NCI-H446 (cell line): ENCODE results near the gene BATF3.
A peak's percentile ranks its signal among the peaks of the same experiment; 100 is the strongest.
"Not testable (repeated sequence)": the region's sequence is repeated elsewhere in the genome, so short reads cannot be mapped to it uniquely, and the experiment has no call there.

Source experiments
- DNase-seq, 2 experiments: peaks; one replicate each; lab custom pipeline; 2025; lab: John Stamatoyannopoulos, UW

BATF3 gene

DNA sequence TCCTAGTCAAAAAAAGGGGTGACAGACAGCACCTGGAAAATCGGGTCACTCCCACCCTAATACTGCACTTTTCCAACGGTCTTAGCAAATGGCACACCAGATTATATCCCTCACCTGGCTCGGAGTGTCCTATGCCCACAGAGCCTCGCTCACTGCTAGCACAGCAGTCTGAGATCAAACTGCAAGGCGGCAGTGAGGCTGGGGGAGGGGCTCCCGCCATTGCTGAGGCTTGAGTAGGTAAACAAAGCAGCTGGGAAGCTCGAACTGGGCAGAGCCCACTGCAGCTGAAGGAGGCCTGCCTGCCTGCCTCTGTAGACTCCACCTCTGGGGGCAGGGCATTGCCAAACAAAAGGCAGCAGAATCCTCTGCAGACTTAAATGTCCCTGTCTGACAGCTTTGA is 41.4 kb downstream of the BATF3 start:
- DNase-seq, result not testable (repeated sequence)

- no peak for DNase-seq
Measured at GRCh38 chr1:212656730-212657129, 42.9 kb downstream of the BATF3 start.

GRCh38 chr1:212655668-212656440 is 43.8 kb downstream of the BATF3 start:
- DNase-seq, result no peak

- DNase-seq, result no peak
Measured at GRCh38 chr1:212652609-212653008, 47.0 kb downstream of the BATF3 start.

- no peak for DNase-seq
Measured at GRCh38 chr1:212651977-212652376, 47.7 kb downstream of the BATF3 start.

GRCh38 chr1:212651521-212651920 is 48.1 kb downstream of the BATF3 start:
- DNase-seq, result peak in 1 of 2 experiments; percentile 76

GRCh38 chr1:212650228-212650627 is 49.4 kb downstream of the BATF3 start:
- no peak for DNase-seq

DNA sequence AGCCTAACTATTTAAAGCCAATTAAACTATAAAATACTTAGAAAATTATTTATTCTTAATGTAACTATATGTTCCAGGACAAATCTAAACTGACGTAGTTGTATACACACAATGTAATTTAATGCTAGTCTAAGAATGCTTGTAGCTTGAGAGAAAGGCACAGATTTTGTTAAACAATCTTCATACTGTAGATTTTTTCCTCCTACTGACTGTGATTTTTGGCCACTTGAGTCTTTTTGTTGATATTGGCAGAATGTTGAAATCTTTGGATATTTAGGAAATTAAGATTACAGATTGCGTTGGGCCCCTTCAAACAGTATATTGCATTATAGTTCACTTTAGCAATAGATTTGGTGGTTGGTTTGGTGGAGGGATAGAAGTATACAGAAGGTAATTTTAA is 50.6 kb downstream of the BATF3 start:
- no peak for DNase-seq

DNA sequence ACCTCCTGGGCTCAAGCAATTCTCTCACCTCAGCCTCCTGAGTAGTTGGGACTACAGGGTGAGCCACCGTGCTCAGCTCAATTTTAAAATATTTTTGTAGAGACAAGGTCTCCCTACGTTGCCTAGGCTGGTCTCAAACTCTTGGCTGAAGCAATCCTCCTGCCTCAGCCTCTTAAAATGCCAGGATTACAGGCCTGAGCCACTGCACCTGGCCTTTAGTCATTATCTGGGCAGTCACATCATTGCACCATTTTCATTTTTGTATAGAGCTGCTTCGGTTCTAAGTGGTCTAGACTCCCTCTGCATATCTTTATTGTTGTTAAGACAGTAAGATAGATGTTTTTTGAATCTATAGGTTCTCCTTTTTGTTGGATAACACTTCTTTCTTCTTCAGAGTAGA is 51.2 kb downstream of the BATF3 start:
- DNase-seq, result no peak

- DNase-seq, result no peak
Measured at GRCh38 chr1:212647004-212647403, 52.6 kb downstream of the BATF3 start.

GRCh38 chr1:212646588-212646987 is 53.1 kb downstream of the BATF3 start:
- no peak for DNase-seq

DNA sequence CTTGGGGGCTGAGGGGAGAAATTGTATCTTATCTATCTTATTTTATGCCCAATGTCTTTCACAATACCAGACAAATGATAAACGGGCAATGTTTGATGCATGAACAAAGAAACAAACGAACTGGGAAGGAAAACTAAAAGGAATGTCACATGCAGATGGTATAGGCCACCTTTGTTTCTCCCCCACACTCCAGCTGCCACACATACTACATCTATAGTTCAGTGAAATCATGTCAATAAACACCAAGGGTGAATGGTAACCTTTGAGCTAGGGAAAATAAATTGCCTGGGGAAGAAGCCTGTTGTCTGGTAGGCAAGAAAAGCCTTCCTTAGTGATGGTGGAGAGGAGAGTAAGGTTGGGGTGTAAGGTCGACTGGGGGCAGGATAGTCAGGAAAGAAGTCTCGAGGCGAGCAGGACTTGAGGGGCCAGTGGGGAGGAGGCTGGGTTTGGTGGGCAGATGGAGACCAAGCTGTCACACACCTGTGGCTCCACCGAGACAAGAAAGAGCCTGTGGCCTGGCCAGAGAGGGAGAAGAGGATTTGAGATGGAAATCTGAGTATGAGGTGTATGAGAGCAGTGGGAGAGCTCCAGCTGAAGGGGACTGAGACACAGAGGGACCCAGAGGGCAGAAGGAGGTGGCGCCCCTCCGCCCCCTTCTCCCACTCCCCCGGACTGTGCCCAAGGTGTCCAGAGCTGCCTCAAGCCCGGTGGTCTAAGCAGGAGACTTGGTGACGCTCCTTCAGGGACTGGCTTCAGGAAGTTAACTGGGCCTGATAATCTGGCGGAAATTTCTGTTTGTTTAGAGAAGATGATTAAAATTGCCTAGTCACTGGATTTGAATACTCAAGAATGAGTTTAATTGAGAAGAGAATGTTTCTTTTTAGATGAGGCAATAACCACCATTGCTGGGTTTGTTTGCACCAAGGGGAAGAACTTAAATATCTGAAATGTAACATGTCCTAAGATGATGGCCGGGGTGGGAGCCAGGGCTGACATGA is 53.8 kb downstream of the BATF3 start:
- no peak for DNase-seq

- DNase-seq, result no peak
Measured at GRCh38 chr1:212644866-212645545, 54.6 kb downstream of the BATF3 start.

GRCh38 chr1:212643877-212644276 is 55.8 kb downstream of the BATF3 start:
- no peak for DNase-seq

GRCh38 chr1:212641956-212642355 is 57.7 kb downstream of the BATF3 start:
- no peak for DNase-seq

GRCh38 chr1:212640223-212640878 is 59.3 kb downstream of the BATF3 start:
- DNase-seq, result no peak

GRCh38 chr1:212639524-212639923 is 60.1 kb downstream of the BATF3 start:
- not testable (repeated sequence) for DNase-seq

- DNase-seq, result peak in 1 of 2 experiments; percentile 58
Measured at GRCh38 chr1:212638492-212639151, 61.0 kb downstream of the BATF3 start.

GRCh38 chr1:212637902-212638301 is 61.7 kb downstream of the BATF3 start:
- DNase-seq, result no peak
